Cortex of kidney (tissue), 1 donor: Measurements from ENCODE around the gene OPA3.

Experiments
- DNase-seq: peaks from one replicate; lab custom pipeline; 2025; lab: John Stamatoyannopoulos, UW

The OPA3 gene

GRCh38 chr19:45567609-45568008 is 17.0 kb downstream of the OPA3 start:
- no peak for DNase-seq

- no peak for DNase-seq
These were observed 20.3 kb downstream of the OPA3 start for GRCh38 chr19:45564131-45564780.

- DNase-seq: no peak
These were observed 23.9 kb downstream of the OPA3 start for GRCh38 chr19:45560686-45561085.

GRCh38 chr19:45560038-45560437 is 24.6 kb downstream of the OPA3 start:
- no peak for DNase-seq

GRCh38 chr19:45558399-45558878 is 26.2 kb downstream of the OPA3 start:
- no peak for DNase-seq

- DNase-seq: no peak
These were observed 27.8 kb downstream of the OPA3 start for GRCh38 chr19:45556835-45557234.

GRCh38 chr19:45554481-45554880 is 30.1 kb downstream of the OPA3 start:
- DNase-seq: no peak

- no peak for DNase-seq
These were observed 31.1 kb downstream of the OPA3 start for GRCh38 chr19:45553464-45553863.

GRCh38 chr19:45547965-45548609 is 36.5 kb downstream of the OPA3 start:
- no peak for DNase-seq

GRCh38 chr19:45547211-45547770 is 37.3 kb downstream of the OPA3 start:
- no peak for DNase-seq

GRCh38 chr19:45542234-45542668 is 42.4 kb downstream of the OPA3 start:
- DNase-seq: no peak

GRCh38 chr19:45539459-45539858 is 45.1 kb downstream of the OPA3 start:
- no peak for DNase-seq

GRCh38 chr19:45531349-45531748 is 53.3 kb downstream of the OPA3 start:
- no peak for DNase-seq

GRCh38 chr19:45529420-45529785 is 55.2 kb downstream of the OPA3 start:
- no peak for DNase-seq

- DNase-seq: no peak
These were observed 55.7 kb downstream of the OPA3 start for GRCh38 chr19:45528744-45529419.

GRCh38 chr19:45528149-45528743 is 56.4 kb downstream of the OPA3 start:
- DNase-seq: no peak

- DNase-seq: no peak
These were observed 56.9 kb downstream of the OPA3 start for GRCh38 chr19:45527731-45528130.

GRCh38 chr19:45526971-45527370 is 57.6 kb downstream of the OPA3 start:
- DNase-seq: no peak

GRCh38 chr19:45526143-45526542 is 58.5 kb downstream of the OPA3 start:
- no peak for DNase-seq

- DNase-seq: no peak
These were observed 60.0 kb downstream of the OPA3 start for GRCh38 chr19:45524575-45525129.

GRCh38 chr19:45523642-45524256 is 60.9 kb downstream of the OPA3 start:
- no peak for DNase-seq
